ENCODE results near the gene ZNF761.
"Not testable (repeated sequence)": the region's sequence is repeated elsewhere in the genome, so short reads cannot be mapped to it uniquely, and the experiment has no call there.

DNA sequence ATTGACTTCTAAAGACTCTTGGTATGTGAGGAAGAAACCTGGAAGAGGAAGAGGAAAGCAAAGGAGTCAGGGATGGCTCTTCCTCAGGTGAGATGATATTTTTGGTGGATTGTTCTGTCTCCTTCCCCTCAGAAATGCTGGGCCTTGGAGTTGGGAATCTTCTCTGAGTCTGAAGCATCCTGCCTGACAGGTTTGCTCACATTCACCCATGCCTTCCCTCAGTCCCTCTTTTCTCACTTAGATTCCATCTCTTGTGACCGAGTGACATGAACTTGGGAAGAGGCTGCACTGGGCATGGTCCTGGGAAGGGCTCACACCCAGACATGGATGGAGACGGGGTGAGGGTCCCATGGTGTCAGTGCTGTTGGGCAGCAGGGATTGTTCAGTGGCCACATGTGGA, 52.0 kb downstream of the ZNF761 start:
- not testable (repeated sequence) for TF ChIP-seq POLR2AphosphoS5, POLR2A (IDR thresholded peaks at IDR 0.05; ENCODE audit: low read depth, low read length)
